H9 (cell line): ENCODE results near the gene GAPT. TPM values are rescaled to one million over a fixed set of nuclear protein-coding genes. Genes with fewer than 3 reads are reported as not detected.

Source experiments
- DNase-seq: peaks from one replicate; pipeline ENCODE4 v3.0.0-alpha.2; 2017
- H2AFZ ChIP-seq: one replicate; pipeline ENCODE4 v1.6.1; 2013; ENCODE audit warnings: mild to moderate bottlenecking, low read length, control low read depth, moderate library complexity
- H2AK5ac ChIP-seq: 2 replicates; pipeline ENCODE4 v1.6.1; 2013; ENCODE audit warnings: low read length, control low read depth, mixed read lengths; ENCODE audit not compliant: insufficient read length
- H2BK120ac ChIP-seq: one replicate; pipeline ENCODE4 v1.6.1; 2013; ENCODE audit warnings: low read depth, mild to moderate bottlenecking, low read length, control low read depth, inconsistent platforms; ENCODE audit not compliant: poor library complexity, severe bottlenecking
- H2BK12ac ChIP-seq: 2 replicates; pipeline ENCODE4 v1.6.1; 2013; ENCODE audit warnings: low read length, control low read depth, mixed read lengths, low read depth; ENCODE audit not compliant: insufficient read length
- H2BK15ac ChIP-seq: 2 replicates; pipeline ENCODE4 v1.6.1; 2013; ENCODE audit warnings: low read depth, low read length, control low read depth
- H2BK20ac ChIP-seq: one replicate; pipeline ENCODE4 v1.6.1; 2013; ENCODE audit warnings: low read depth, mild to moderate bottlenecking, low read length, control low read depth, inconsistent platforms; ENCODE audit not compliant: poor library complexity, severe bottlenecking
- H2BK5ac ChIP-seq: 2 replicates; pipeline ENCODE4 v1.6.1; 2013; ENCODE audit warnings: low read length, control low read depth, mixed read lengths; ENCODE audit not compliant: insufficient read length
- H3K14ac ChIP-seq: 2 replicates; pipeline ENCODE4 v1.6.1; 2013; ENCODE audit warnings: low read length, control low read depth; ENCODE audit not compliant: insufficient read depth
- H3K18ac ChIP-seq: 2 replicates; pipeline ENCODE4 v1.6.1; 2013; ENCODE audit warnings: low read depth, mild to moderate bottlenecking, mixed read lengths, low read length, control low read depth; ENCODE audit not compliant: insufficient read length
- H3K23ac ChIP-seq: 2 replicates; pipeline ENCODE4 v1.6.1; 2013; ENCODE audit warnings: low read length, control low read depth, mixed read lengths, low read depth; ENCODE audit not compliant: insufficient read length
- H3K23me2 ChIP-seq: 2 replicates; pipeline ENCODE4 v1.6.1; 2013; ENCODE audit warnings: low read depth, mild to moderate bottlenecking, mixed read lengths, low read length, control low read depth; ENCODE audit not compliant: insufficient read length, poor library complexity, severe bottlenecking
- H3K27ac ChIP-seq: 2 replicates; pipeline ENCODE4 v1.5.1; 2013; ENCODE audit warnings: low read length, control low read depth, mixed read lengths, low read depth; ENCODE audit not compliant: insufficient read length
- H3K27me3 ChIP-seq: 2 replicates; pipeline ENCODE4 v1.6.1; 2013; ENCODE audit warnings: low read length, control low read depth, inconsistent platforms; ENCODE audit not compliant: insufficient read depth
- H3K4ac ChIP-seq: 2 replicates; pipeline ENCODE4 v1.6.1; 2013; ENCODE audit warnings: low read depth, mild to moderate bottlenecking, control low read depth, inconsistent platforms, low read length, moderate library complexity
- H3K4me1 ChIP-seq: 2 replicates; pipeline ENCODE4 v1.6.1; 2013; ENCODE audit warnings: low read length, control low read depth, inconsistent platforms; ENCODE audit not compliant: insufficient read depth
- H3K4me2 ChIP-seq: 2 replicates; pipeline ENCODE4 v1.6.1; 2013; ENCODE audit warnings: low read length, control low read depth, mixed read lengths; ENCODE audit not compliant: insufficient read length, insufficient read depth
- H3K56ac ChIP-seq: 2 replicates; pipeline ENCODE4 v1.6.1; 2013; ENCODE audit warnings: low read depth, mild to moderate bottlenecking, mixed read lengths, low read length, control low read depth; ENCODE audit not compliant: insufficient read length
- H3K79me1 ChIP-seq: 2 replicates; pipeline ENCODE4 v1.6.1; 2013; ENCODE audit warnings: low read depth, mild to moderate bottlenecking, moderate library complexity, low read length, control low read depth, inconsistent platforms; ENCODE audit not compliant: insufficient read depth, poor library complexity, severe bottlenecking
- H3K79me2 ChIP-seq: 2 replicates; pipeline ENCODE4 v1.6.1; 2013; ENCODE audit warnings: low read length, control low read depth, inconsistent platforms; ENCODE audit not compliant: insufficient read depth
- H3K9ac ChIP-seq: 2 replicates; pipeline ENCODE4 v1.6.1; 2013; ENCODE audit warnings: low read length, control low read depth, mixed read lengths; ENCODE audit not compliant: insufficient read length; ENCODE audit errors: extremely low read depth
- H3K9me3 ChIP-seq: one replicate; pipeline ENCODE4 v1.6.1; 2013; ENCODE audit warnings: low read depth, low read length, inconsistent platforms; ENCODE audit not compliant: control insufficient read depth
- H3T11ph ChIP-seq: one replicate; pipeline ENCODE4 v1.6.1; 2013; ENCODE audit warnings: mild to moderate bottlenecking, low read length, control low read depth, inconsistent platforms
- H4K20me1 ChIP-seq: one replicate; pipeline ENCODE4 v1.6.1; 2013; ENCODE audit not compliant: control insufficient read depth, insufficient read length, insufficient read depth
- H4K5ac ChIP-seq: 2 replicates; pipeline ENCODE4 v1.6.1; 2013; ENCODE audit warnings: low read depth, mild to moderate bottlenecking, mixed read lengths, low read length, control low read depth; ENCODE audit not compliant: insufficient read length
- H4K8ac ChIP-seq: replicated peaks from 2 replicates; pipeline ENCODE4 v1.6.1; 2013; ENCODE audit warnings: low read length, control low read depth, mixed read lengths, low read depth; ENCODE audit not compliant: insufficient read length
- H4K91ac ChIP-seq: 2 replicates; pipeline ENCODE4 v1.6.1; 2013; ENCODE audit warnings: low read depth, mild to moderate bottlenecking, moderate library complexity, mixed read lengths, low read length, control low read depth; ENCODE audit not compliant: insufficient read length
- H3K27ac Mint-ChIP-seq, 3 experiments: 2 replicates in 2 of 3; 3 replicates in 1 of 3; pipeline ENCODE4 v1.8.0; 2020 to 2021; ENCODE audit warnings: mixed read lengths in 3 of 3, mild to moderate bottlenecking in 1 of 3, moderate library complexity in 1 of 3
- H3K27me3 Mint-ChIP-seq: 2 replicates; pipeline ENCODE4 v1.8.0; 2021; ENCODE audit warnings: low read depth, mild to moderate bottlenecking, moderate library complexity, mixed read lengths
- H3K36me3 Mint-ChIP-seq, 3 experiments: 2 replicates in 2 of 3; 3 replicates in 1 of 3; pipeline ENCODE4 v1.8.0; 2020 to 2021; ENCODE audit warnings: low read depth in 3 of 3, mixed read lengths in 3 of 3; ENCODE audit not compliant: insufficient read depth in 1 of 3
- H3K4me1 Mint-ChIP-seq, 2 experiments: 2 replicates each; pipeline ENCODE4 v1.8.0; 2020; ENCODE audit warnings: mixed read lengths in 2 of 2
- H3K4me3 Mint-ChIP-seq, 2 experiments: 2 replicates in 1 of 2; 3 replicates in 1 of 2; pipeline ENCODE4 v1.8.0; 2020 to 2021; ENCODE audit warnings: mild to moderate bottlenecking in 2 of 2, mixed read lengths in 2 of 2, moderate library complexity in 1 of 2
- H3K9me3 Mint-ChIP-seq, 2 experiments: 2 replicates in 1 of 2; 3 replicates in 1 of 2; pipeline ENCODE4 v1.8.0; 2020; ENCODE audit warnings: mild to moderate bottlenecking in 2 of 2, mixed read lengths in 2 of 2, moderate library complexity in 1 of 2
- CTCF ChIP-seq: fragments of 200-600 bp; sonication (generic); conservative IDR thresholded peaks from 3 replicates; pipeline ENCODE4 v1.8.0; 2021; ENCODE audit warnings: antibody characterized with exemption, mild to moderate bottlenecking
- microRNA-seq: library from miRNA; unstranded; fragments of <30 nt; microRNA quantifications from one replicate; pipeline ENCODE4, GENCODE V29; 2020; ENCODE audit warnings: borderline microRNAs expressed
- total RNA-seq: library from RNA; stranded (reverse); gene quantifications from 2 replicates; pipeline ENCODE4 v1.2.1, GENCODE V29; 2021

GAPT gene
- total RNA-seq, 1 experiment from 2014 or later: not detected

DNA sequence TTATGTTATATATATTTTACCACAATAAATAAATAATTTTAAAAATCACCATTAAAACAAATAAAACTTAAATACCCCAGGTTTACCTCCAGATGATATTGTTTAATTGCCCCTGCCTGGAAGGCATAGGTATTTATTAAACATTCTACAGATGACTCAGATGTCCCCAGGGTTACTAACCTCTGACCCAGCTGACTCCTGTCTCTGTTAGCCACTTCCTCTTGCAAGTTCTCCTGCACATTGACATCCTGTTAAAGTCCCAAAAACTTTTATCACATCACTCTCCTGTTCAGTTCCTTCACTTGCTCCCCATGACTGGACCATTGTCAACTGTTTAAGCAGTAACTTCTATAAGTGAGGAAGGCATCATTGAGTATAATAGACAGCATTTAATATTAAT is 54.7 kb downstream of the GAPT start:
- H3K4me3 Mint-ChIP-seq: no peak overlapping the region
- no peak for TF ChIP-seq CTCF

More for the DNA sequence above, 54.7 kb downstream of the GAPT start:
- no peaks in the 10 kb centered on the region for H3K23me2 ChIP-seq
- H3K79me1 ChIP-seq: no peaks in the 10 kb centered on the region
- no peaks in the 10 kb centered on the region for H4K20me1 ChIP-seq
- H3K9ac ChIP-seq: no peak overlapping the region
- DNase-seq: no peak
- no peak overlapping the region for H3T11ph ChIP-seq
- peaks cover 13 to 14% of the 10 kb centered on the region in 2 experiments for H3K9me3 Mint-ChIP-seq
- H2BK20ac ChIP-seq: no peak overlapping the region
- no peak overlapping the region for H4K8ac ChIP-seq
- H3K4ac ChIP-seq: no peak overlapping the region
- H3K18ac ChIP-seq: no peak overlapping the region
- H3K27me3 ChIP-seq: no peaks in the 10 kb centered on the region
- no peak overlapping the region for H2BK5ac ChIP-seq
- H3K4me1 Mint-ChIP-seq: no peaks in the 10 kb centered on the region
- H3K36me3 Mint-ChIP-seq: peaks cover 4 to 9% (median 4%) of the 10 kb centered on the region in 3 experiments; a peak in 5 of 7 replicates
- H3K4me1 ChIP-seq: no peaks in the 10 kb centered on the region; the same call in 1 of the 2 replicates
- no peak overlapping the region for H2BK12ac ChIP-seq
- no peak overlapping the region for H2AK5ac ChIP-seq
- H4K5ac ChIP-seq: no peak overlapping the region
- H3K23ac ChIP-seq: no peak overlapping the region
- H2BK120ac ChIP-seq: no peak overlapping the region
- H3K4me2 ChIP-seq: no peak overlapping the region
- H3K9me3 ChIP-seq: no peaks in the 10 kb centered on the region
- no peaks in the 10 kb centered on the region for H3K27me3 Mint-ChIP-seq
- H3K56ac ChIP-seq: no peak overlapping the region
- no peak overlapping the region for H3K14ac ChIP-seq
- no peak overlapping the region for H2BK15ac ChIP-seq
- H2AFZ ChIP-seq: no peak overlapping the region
- no peak overlapping the region for H4K91ac ChIP-seq
- no peak overlapping the region for H3K27ac ChIP-seq
- no peak overlapping the region for H3K27ac Mint-ChIP-seq
- H3K79me2 ChIP-seq: no peaks in the 10 kb centered on the region

Small RNA genes within 50 kb of the gene (microRNA-seq; reads per million reads assigned to microRNA genes)
- not detected for gene MIR548AE2

Other genes with a start within 250 kb of the GAPT start
- gene PLK2, start 31.3 kb upstream of the GAPT start, total RNA-seq: 24.3 and 26.2 TPM in 2 replicates
- gene RAB3C, start 91.6 kb downstream of the GAPT start, total RNA-seq: 11.5 and 16.3 TPM in 2 replicates